Hippocampal formation (tissue), 2 donors: ENCODE data around the gene RIMBP2.

Experiments used
- DNase-seq, 2 donors: peaks; one replicate each; lab custom pipeline; 2025; lab: John Stamatoyannopoulos, UW

Gene RIMBP2

GRCh38 chr12:130569521-130569920 is 146.6 kb downstream of the RIMBP2 start:
- no peak for DNase-seq

GRCh38 chr12:130568501-130568900 is 147.6 kb downstream of the RIMBP2 start:
- peak in 1 of 2 donors; percentile 36 for DNase-seq

- no peak for DNase-seq
Measured at GRCh38 chr12:130568041-130568440, 148.1 kb downstream of the RIMBP2 start.

- no peak for DNase-seq
Measured at GRCh38 chr12:130566446-130567155, 149.5 kb downstream of the RIMBP2 start.

GRCh38 chr12:130565189-130565588 is 150.9 kb downstream of the RIMBP2 start:
- no peak for DNase-seq

GRCh38 chr12:130563323-130563722 is 152.8 kb downstream of the RIMBP2 start:
- DNase-seq: no peak

GRCh38 chr12:130562716-130563115 is 153.4 kb downstream of the RIMBP2 start:
- DNase-seq: no peak

GRCh38 chr12:130560321-130560720 is 155.8 kb downstream of the RIMBP2 start:
- no peak for DNase-seq

- no peak for DNase-seq
Measured at GRCh38 chr12:130559806-130560205, 156.3 kb downstream of the RIMBP2 start.

GRCh38 chr12:130557886-130558765 is 158.0 kb downstream of the RIMBP2 start:
- DNase-seq: no peak

- DNase-seq: no peak
Measured at GRCh38 chr12:130557201-130557600, 158.9 kb downstream of the RIMBP2 start.

GRCh38 chr12:130556486-130557055 is 159.5 kb downstream of the RIMBP2 start:
- DNase-seq: no peak

GRCh38 chr12:130555628-130556485 is 160.2 kb downstream of the RIMBP2 start:
- no peak for DNase-seq

- no peak for DNase-seq
Measured at GRCh38 chr12:130555221-130555620, 160.9 kb downstream of the RIMBP2 start.

GRCh38 chr12:130552483-130552996 is 163.6 kb downstream of the RIMBP2 start:
- DNase-seq: no peak

- no peak for DNase-seq
Measured at GRCh38 chr12:130549361-130549760, 166.7 kb downstream of the RIMBP2 start.

- no peak for DNase-seq
Measured at GRCh38 chr12:130547480-130548155, 168.5 kb downstream of the RIMBP2 start.

- no peak for DNase-seq
Measured at GRCh38 chr12:130546494-130546893, 169.6 kb downstream of the RIMBP2 start.

GRCh38 chr12:130545475-130545874 is 170.6 kb downstream of the RIMBP2 start:
- DNase-seq: no peak

- no peak for DNase-seq
Measured at GRCh38 chr12:130540376-130540775, 175.7 kb downstream of the RIMBP2 start.
